SKM-1 treated with dmso at 0.1 percent for 144 hours (cell line): ENCODE data around the gene CKMT2.

Experiments
- DNase-seq: peaks from one replicate; lab custom pipeline; 2025; ENCODE audit not compliant: unreplicated experiment; lab: John Stamatoyannopoulos, UW

Gene CKMT2

DNA sequence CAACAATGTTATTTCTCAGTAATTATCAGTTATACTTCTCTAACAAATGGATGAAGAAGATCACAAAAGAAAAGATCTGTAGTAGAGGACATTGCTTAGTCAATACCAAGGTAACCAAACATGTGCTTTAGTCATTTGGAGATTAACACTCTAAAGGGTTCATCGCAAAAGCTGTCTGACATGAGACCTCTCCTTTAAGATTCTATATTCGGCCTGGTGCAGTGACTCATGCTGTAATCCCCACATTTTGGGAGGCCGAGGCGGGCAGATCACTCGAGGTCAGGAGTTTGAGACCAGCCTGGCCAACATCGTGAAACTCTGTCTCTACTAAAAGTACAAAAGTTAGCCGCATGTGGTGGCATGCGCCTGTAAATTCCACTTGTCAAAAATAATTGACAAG, 18.3 kb upstream of the CKMT2 start:
- no peak for DNase-seq

- DNase-seq: no peak
Measured at GRCh38 chr5:81216152-81216551, 17.0 kb upstream of the CKMT2 start.

GRCh38 chr5:81219389-81219788, 13.7 kb upstream of the CKMT2 start:
- no peak for DNase-seq

DNA sequence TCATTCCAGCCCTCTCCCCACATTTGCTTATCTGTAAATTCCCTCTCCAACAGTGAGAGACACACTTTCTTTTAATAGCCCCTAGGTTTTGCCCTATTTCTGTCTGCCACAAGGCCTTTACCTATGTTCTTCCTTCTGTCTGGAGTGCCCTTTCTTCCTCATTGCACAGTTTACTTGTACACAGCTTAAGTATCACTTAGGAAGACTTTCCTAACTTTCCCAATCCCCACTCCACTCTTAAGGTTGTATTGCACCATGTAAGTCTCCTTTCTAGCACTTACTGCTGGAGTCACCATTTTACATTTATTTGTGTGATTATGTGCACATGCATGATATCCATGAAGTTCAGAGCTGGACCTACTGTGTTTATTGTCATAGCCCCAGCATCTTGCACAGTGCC, 10.8 kb upstream of the CKMT2 start:
- no peak for DNase-seq

- DNase-seq: no peak
Measured at GRCh38 chr5:81225463-81225862, 7.7 kb upstream of the CKMT2 start.

GRCh38 chr5:81226286-81226685, 6.8 kb upstream of the CKMT2 start:
- DNase-seq: no peak

GRCh38 chr5:81226949-81227348, 6.2 kb upstream of the CKMT2 start:
- DNase-seq: no peak

GRCh38 chr5:81228084-81228483, 5.0 kb upstream of the CKMT2 start:
- DNase-seq: no peak

DNA sequence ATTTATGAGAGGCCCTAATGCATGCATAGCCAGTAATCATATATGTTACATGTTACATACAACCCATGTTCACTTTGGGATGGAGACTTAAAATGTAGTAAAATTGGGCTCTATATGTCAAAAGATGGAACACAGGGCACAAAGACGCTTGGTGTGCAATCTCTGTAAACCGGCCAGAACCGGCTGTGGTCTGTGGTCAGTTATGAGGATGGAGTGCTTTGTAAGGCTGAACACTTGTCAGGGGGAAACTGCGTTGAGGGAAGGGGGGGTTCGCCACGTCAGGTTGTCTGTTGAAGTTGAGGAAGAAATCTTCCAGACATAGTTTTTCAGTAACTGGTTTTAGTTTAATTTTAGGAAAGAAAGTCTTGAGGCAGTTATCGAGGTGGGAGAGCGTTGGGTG, 2.7 kb upstream of the CKMT2 start:
- no peak for DNase-seq

GRCh38 chr5:81232464-81233079, 550 bp upstream of the CKMT2 start:
- DNase-seq: no peak

DNA sequence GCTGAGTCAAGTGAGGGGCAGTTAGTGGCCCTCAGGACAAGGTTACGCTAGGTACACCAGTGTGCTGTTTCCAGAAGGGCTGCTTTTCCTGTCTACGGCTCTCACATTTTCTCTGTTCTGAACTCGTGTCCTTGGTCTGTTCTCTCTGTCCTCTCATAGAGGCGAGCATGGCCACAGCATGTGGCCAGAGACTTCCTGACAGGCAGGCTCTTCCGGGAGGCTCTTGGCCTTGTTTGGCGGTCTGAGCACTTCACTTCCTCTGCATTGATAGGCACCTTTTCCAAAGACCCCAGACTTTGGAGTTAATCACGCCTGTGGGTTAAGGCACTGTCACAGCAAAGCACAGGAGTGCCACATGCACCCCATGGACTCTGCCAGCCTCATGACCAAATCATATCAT, 1.2 kb downstream of the CKMT2 start:
- DNase-seq: no peak

GRCh38 chr5:81234801-81235200, 1.7 kb downstream of the CKMT2 start:
- no peak for DNase-seq

DNA sequence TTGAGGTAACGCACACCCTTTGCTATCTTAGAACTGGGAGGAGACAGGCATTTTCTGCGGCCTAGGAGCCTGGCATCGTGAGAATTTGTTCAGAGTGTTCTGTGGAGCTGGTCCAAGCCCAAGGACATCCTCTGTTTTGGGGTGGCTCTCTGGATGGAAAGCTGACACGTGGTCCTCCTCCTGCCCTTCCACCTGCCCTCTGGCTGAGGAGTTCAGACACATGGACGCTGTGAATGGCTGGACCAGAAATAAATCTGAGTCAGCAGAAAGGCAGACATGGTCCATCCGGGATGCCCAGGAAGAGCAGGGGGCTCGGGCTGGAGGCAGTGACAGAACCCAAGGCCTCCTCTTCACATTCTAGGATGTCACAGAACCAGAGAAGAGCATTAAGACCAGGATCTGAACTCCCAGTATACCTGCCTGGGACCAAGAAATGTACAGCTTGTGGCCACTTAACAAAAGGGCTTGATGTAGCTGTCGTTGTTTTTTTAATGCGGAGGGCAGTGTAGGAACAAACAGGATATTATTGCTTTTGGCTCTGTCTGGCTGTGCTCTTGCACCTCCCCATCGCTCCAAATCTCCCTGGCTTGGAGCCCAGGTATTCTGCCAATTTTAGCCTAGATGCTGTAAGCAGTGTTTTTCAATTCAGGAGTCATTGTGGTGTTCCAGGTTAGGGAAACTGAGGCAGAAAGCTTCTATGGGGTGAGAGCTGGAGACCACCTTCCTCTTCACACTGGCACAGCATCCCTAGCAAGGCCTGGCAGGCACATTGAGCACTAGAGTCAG, 2.4 kb downstream of the CKMT2 start:
- DNase-seq: no peak

DNA sequence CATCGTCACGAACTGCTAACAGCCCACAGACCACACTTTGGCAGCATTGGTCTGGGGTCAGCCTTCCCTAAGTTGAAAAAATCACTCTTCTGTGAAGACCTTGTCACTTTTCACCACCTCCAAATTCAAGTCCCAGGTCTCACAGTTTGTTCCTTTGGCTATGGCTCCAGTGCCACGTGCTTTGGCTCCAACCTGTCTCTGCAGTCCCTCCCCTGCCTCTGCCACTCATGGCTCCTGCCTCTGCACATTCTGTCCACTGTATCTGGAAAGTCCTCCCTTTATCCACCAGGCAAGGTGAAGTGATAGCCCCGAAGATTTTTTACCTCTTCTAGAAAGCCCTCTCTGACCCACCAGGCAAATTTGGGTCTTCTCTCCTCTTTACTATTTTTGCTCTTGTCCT, 5.3 kb downstream of the CKMT2 start:
- no peak for DNase-seq

GRCh38 chr5:81239613-81240012, 6.5 kb downstream of the CKMT2 start:
- no peak for DNase-seq

DNA sequence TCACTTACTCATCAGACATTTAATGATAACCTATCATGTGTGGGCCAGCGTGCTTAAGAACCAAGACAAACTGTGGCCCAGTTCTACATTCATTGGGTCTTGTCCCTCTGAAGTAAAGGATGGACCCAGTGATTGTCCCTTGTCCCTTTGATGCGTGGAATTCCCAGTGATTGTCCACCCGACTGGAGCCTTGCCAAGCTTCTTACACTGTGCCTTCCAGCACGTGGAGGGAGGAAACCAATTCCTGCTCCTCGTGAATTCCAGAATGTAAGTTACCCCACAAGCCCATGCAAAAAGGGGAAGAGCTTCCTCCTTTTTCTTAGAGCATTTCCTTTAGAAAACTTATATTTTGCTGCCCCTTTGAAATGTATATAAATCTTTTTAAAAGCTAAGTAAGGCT, 7.9 kb downstream of the CKMT2 start:
- DNase-seq: no peak

- DNase-seq: no peak
Measured at GRCh38 chr5:81241961-81242648, 9.0 kb downstream of the CKMT2 start.

DNA sequence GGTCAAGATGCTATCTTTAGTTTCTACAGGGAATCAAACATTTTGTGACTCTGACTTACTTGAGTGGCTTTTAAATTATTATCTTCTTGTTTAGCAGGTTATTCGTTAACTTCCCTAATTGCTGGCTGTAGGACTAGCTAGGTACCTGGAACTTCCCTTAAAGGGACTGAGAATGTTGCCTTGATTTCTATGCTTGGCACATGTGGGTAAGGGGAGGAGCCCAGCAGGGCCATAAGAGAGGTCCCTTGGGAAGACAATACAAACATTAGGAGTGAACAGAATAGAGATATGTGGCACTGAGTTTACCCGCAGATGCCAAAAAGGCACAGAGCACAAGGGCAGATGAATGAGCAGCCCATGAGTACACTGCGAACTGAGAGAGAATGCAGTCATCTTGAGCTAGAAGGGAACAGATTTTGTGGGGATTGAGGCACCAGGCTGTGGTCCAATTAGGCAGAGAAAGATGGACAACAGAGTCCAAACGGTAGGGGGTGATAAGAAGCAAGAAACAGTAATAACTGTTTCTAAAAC, 9.8 kb downstream of the CKMT2 start:
- DNase-seq: no peak

DNA sequence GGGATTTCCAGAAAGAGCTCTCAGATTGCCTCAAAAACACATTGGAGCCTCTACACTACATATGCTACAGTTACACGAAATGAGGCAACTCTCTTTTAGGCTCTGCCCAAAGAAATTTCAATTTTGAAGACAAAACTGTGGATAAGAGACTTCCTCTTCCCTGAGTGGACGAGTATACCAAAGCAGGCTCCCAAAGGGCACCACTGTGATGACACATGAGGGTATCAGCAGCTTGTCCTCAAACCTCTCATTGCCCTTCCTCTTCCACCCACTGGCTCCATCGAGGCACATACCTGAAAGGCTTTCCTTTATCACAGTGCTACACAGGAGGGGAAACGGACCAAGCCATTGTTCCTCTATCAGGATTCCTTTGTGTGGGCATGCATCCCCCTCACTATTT, 11.3 kb downstream of the CKMT2 start:
- DNase-seq: no peak

DNA sequence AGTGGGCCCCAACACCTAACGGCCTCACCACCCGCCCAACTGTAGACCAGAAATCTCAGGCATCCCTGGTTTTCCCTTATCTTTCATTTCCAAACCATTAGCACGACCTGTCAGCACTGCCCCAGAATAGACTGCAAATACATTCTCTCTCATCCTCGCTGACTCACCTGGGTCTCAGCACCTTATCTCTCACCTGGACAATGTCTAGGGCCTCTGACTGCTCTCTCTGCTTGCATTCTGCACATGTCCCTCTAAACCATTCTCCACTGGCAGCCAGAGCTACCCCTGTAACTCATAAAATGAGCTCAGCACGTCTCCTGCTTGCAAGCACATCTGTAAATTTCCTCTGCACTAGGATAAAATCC, 12.7 kb downstream of the CKMT2 start:
- DNase-seq: no peak

- DNase-seq: no peak
Measured at GRCh38 chr5:81246697-81247096, 13.6 kb downstream of the CKMT2 start.

DNA sequence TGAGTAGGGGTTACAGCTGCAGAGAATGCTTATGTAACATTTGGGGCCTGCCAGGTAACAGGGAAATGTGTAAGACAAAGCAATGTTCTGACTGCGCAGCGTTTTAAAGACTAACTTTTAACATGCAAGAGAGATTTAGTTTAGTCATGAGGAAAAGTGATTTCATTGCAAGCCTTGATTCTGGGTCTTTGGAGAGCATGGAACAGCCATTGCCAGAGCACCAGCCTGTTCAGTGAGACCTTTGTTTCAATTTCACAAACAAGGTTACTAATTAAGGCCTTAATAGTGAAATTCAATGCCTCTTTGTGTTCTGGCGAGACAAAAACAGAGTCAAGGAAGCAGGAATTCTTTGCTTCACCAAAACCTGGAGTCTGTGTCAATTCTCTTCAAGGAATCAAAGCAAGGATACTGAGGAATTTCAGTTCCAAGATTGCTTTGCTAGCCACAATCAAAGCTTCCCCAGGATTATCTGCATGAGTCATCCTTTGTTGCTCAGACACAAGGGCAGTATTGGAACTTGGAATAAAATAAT, 14.4 kb downstream of the CKMT2 start:
- DNase-seq: no peak
